Measurements from ENCODE around the gene ETHE1. TPM values are rescaled to one million over a fixed set of nuclear protein-coding genes. Genes with fewer than 3 reads are reported as not detected.

ETHE1 gene
- total RNA-seq, 1 donor from 2014 or later: 59.7 TPM

DNA sequence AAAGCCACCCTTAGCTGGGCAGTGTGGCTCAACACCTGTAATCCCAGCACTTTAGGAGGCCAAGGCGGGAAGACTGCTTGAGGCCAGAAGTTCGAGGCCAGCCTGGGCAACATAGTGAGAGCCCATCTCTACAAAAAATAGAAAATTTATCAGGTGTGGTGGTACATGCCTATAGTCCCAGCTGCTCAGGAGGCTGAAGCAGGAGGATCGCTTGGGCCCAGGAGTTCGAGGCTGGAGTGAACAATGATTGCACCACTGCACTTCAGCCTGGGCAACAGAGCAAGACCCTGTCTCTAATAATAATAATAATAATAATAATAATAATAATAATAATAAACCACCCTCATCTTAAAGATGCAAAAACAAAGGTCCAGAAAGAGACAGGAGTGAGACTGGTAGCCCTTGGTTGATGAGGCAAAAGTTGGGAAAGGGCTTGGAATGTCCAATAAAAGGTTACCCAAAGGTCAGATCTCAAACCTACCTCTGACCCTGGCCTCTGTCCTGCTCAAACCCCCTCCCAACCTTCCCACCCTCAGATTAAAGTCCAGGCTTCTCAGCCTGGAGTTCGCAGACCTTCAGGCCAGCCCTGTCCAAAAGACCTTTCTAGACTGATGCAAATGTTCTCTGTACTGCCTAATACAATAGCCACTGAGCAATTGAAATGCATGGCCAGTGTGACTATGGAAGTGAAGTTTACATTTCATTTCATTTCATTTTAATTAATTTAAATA lies 15.1 kb upstream of the ETHE1 start:
- H3K4me1 Mint-ChIP-seq: no peaks in the 10 kb centered on the region
- intact Hi-C loops (cut with micrococcal nuclease): no loop called here
- DNase-seq: no peak
- peaks cover 61% of the 10 kb centered on the region for H3K36me3 Mint-ChIP-seq (ENCODE audit: low read depth)
- peaks cover 4% of the 10 kb centered on the region for H3K9me3 Mint-ChIP-seq
- no peak overlapping the region for H3K4me3 Mint-ChIP-seq
- no peak overlapping the region for H3K27ac Mint-ChIP-seq
- H3K27me3 Mint-ChIP-seq: no peaks in the 10 kb centered on the region

DNA sequence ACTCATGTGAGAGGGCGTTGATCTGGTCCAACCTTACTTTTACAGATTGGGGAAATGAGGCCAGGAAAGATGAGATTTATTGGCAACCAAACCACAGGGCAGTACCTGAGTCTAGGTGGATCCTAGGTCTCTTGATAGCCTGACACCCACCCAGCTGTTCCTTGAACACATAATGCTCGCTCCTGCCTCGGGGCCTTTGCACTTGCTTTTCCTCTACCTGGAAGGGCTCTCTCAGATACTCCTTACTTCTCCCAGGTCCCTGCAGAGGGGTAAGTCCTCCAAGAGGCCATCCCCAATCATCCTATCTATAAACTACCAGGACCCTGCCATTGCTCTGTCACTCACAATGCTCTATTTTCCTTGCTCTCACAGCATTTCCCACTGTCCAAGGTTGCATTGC lies 13.4 kb upstream of the ETHE1 start:
- Mint-ChIP-seq H3K27ac (no peak overlapping the region), H3K27me3 (no peaks in the 10 kb centered on the region), H3K36me3 (ENCODE audit: low read depth) (peaks cover 62% of the 10 kb centered on the region), H3K9me3 (peaks cover 4% of the 10 kb centered on the region), H3K4me1 (peaks cover 2% of the 10 kb centered on the region), H3K4me3 (no peak overlapping the region)
- DNase-seq: no peak
- intact Hi-C loops (cut with micrococcal nuclease): no loop called here

DNA sequence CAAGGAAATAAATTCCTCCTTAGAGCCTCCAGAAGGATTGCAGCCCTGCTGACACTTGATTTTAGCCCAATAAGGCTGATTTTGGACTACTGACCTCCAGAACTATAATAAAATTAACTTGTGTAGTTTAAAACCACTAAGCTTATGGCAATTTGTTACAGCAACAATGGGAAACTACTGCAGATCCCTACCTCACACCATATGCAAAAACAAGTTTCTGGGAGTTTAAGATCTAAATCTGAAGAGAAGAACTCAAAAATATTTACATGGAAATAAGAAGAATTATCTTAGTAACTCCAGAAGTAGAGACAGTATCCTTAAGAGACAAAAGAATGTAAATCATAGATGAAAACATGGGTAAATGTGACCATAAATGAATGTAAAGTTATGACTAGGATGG lies 11.9 kb upstream of the ETHE1 start:
- no peak overlapping the region for H3K4me3 Mint-ChIP-seq
- peaks cover 4% of the 10 kb centered on the region for H3K9me3 Mint-ChIP-seq
- H3K4me1 Mint-ChIP-seq: peaks cover 6% of the 10 kb centered on the region
- intact Hi-C loops (cut with micrococcal nuclease): no loop called here
- H3K36me3 Mint-ChIP-seq (ENCODE audit: low read depth): peaks cover 53% of the 10 kb centered on the region
- no peak overlapping the region for H3K27ac Mint-ChIP-seq
- DNase-seq: no peak
- H3K27me3 Mint-ChIP-seq: no peaks in the 10 kb centered on the region

DNA sequence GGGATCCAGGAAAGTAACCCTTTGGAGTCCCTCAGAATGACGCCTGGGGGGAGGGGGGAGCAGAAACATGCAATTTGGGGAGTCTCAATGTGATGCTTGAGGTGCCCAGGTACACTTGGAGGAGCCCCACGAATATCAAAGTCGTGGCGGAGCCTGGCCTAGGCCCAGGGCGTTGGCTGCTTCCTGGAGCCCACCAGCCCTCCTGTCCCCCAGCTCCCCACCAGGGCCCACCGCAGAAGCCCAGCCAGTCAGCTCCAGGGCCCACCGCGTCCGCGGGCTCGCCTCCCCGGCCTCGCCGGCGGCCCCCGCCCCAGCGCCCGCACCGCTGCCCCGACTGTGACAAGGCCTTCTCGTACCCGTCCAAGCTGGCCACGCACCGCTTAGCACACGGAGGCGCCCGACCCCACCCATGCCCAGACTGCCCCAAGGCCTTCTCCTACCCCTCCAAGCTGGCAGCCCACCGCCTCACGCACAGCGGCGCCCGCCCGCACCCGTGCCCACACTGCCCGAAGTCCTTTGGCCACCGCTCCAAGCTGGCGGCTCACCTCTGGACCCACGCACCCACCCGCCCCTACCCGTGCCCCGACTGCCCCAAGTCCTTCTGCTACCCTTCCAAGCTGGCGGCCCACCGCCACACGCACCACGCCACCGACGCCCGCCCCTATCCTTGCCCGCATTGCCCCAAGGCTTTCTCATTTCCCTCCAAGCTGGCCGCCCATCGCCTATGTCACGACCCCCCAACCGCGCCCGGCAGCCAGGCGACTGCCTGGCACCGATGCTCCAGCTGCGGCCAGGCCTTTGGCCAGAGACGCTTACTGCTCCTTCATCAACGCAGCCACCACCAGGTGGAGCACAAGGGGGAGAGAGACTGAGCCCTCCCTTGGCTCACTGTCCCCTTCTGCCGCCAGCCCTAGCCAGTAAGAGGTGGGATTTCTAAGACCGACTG lies 8.1 kb upstream of the ETHE1 start:
- peak; percentile 71 for DNase-seq
- Mint-ChIP-seq H3K27me3 (no peaks in the 10 kb centered on the region), H3K36me3 (ENCODE audit: low read depth) (peaks cover 28% of the 10 kb centered on the region), H3K4me1 (peaks cover 18% of the 10 kb centered on the region), H3K9me3 (peaks cover 4% of the 10 kb centered on the region), H3K4me3 (peak overlapping the region; percentile 53), H3K27ac (peak overlapping the region; percentile 80)
- intact Hi-C loops (cut with micrococcal nuclease): loop anchor here (1.0 to 5.0 kb wide), 2 partner anchors 133 to 232 kb away; no protein-coding TSS in a partner anchor

DNA sequence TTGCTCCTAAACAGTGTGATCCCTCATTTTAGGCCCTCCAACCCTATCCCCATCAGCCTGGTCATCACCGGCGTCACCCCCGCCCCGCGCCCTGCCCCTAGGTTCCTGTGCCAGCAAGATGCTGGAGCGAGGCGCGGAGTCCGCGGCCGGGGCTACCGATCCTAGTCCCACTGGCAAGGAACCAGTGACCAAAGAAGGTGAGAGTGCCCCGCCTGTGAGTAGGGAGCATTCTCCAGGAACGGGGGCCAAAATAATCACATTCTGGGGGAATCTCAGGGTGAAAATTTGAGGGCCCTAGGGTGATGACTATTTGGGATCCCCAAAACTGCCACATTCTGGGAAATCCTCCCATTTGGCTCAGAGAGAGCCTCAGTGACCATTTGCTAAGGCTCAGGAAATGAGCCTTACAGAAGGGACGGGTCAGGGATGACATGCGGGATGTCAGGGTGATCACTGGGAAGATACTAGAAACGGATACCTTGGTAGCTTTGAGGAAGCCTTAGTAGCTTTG lies 7.4 kb upstream of the ETHE1 start:
- Mint-ChIP-seq H3K27me3 (no peaks in the 10 kb centered on the region), H3K27ac (peak overlapping the region; percentile 95), H3K4me1 (peaks cover 18% of the 10 kb centered on the region), H3K4me3 (peak overlapping the region; percentile 83), H3K36me3 (ENCODE audit: low read depth) (peaks cover 22% of the 10 kb centered on the region), H3K9me3 (peaks cover 4% of the 10 kb centered on the region)
- intact Hi-C loops (cut with micrococcal nuclease): loop anchor here (1.0 to 5.0 kb wide), 2 partner anchors 134 to 233 kb away; no protein-coding TSS in a partner anchor
- DNase-seq: no peak

DNA sequence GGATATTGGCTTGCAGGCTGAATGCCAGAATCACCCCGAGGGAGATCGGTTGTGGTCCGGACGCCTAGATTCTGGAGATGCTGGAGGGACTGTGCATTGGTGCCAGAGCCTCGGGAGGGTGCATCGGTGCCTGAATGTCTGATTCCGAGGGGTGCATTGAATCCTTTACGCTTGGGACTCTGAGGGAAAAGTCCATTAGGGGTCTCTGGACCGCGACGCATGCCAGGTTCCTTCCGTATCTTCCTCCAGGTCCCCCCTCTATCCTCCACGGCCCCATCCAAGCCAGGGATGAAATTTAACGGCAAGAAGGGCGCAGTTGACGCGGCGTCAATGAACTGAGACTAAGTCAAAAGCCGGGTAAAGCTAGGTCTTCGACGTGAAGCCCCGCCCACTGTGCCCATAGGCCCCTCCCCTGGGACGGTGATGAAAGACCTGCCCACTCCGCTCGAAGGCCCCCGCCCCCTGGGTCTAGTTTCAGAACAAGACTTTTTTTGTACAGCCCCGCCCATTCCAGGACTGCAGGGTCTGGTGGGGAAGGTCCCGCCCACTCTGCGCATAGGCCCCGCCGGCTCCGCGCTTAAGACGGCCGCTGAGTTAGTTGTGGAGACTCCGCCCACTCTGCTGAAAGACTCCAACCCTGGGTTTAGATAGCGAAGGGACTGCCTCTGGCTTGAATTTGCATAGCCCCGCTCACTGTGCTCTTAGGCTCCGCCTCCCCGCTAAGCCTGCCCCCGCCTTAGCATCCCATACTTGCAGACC lies 6.7 kb upstream of the ETHE1 start:
- peaks cover 16% of the 10 kb centered on the region for H3K36me3 Mint-ChIP-seq (ENCODE audit: low read depth)

DNA sequence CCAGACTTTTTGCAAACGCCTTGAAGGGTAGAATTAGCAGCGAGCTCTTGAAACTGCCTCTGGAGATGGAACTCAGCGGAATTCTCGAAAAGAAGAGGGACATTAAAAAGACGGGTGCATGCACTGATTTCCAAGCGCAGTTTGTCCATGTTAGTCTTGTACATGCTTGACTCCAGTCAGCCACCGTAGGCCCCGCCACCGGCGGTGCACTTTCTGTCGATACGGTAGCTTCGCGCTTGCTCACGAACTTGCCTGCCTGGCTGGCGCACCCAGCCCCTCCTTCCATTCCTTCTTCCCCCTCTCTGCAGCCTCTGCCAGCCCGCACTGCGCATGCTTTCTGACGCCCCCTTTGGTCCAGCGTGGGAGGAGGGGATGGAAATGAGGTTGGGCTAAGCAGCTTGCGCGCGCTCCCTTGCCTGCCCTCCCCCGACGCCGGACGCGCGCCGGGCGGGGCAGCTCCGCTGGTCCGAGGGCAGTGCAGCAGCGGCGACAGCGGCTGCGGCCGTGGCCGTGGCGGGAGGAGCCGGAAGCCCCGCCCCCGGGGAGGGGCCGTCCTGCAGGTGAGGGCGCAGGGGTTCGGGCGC lies 6.1 kb upstream of the ETHE1 start, which contains the start of gene ZNF575:
Gene ZNF575 (plus strand): TSS at position 227 of the 584 bp plus-strand sequence. CDS start 1,235 bp downstream, outside the sequence.
- H3K4me1 Mint-ChIP-seq: peaks cover 20% of the 10 kb centered on the region
- H3K27me3 Mint-ChIP-seq: no peaks in the 10 kb centered on the region
- H3K4me3 Mint-ChIP-seq: peak within 1 kb of the TSS; percentile 83
- peak; percentile 95 for DNase-seq
- peaks cover 10% of the 10 kb centered on the region for H3K36me3 Mint-ChIP-seq (ENCODE audit: low read depth)
- H3K27ac Mint-ChIP-seq: peak within 1 kb of the TSS; percentile 95
- no peaks in the 10 kb centered on the region for H3K9me3 Mint-ChIP-seq
- intact Hi-C loops (cut with micrococcal nuclease): loop anchor here (1.0 to 5.0 kb wide), 7 partner anchors 8 to 234 kb away; partner anchors contain the start of genes IRGQ, PHLDB3, PINLYP and SMG9

More for the DNA sequence above, 6.7 kb upstream of the ETHE1 start:
- Mint-ChIP-seq H3K9me3 (no peaks in the 10 kb centered on the region), H3K27ac (peak overlapping the region; percentile 95), H3K27me3 (no peaks in the 10 kb centered on the region), H3K4me1 (peaks cover 18% of the 10 kb centered on the region), H3K4me3 (peak overlapping the region; percentile 83)
- DNase-seq: peak; percentile 98
- intact Hi-C loops (cut with micrococcal nuclease): loop anchor here (1.0 to 5.0 kb wide), 8 partner anchors 8 to 234 kb away; partner anchors contain the start of genes IRGQ, PHLDB3, PINLYP and SMG9

DNA sequence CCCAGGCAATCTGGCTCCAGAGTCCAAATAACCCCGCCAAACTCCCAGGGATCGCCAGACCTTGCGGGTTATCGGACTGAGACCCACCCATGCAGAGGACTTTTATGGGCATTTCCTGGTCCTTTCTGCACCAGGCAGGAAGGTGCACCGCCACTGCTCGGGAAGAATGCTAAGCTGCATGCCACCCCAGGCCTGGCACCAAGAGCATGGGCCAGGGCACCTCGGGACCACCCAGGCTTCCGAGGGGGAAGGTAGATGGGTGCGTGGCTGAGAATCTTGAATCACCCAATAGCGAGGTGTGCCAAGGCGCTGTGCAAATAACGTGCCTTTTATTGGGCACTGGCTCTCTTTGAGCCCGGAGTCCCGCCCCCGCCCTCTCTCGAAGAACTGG lies 5.6 kb upstream of the ETHE1 start:
- peaks cover 23% of the 10 kb centered on the region for H3K4me1 Mint-ChIP-seq
- peak overlapping the region; percentile 83 for H3K27ac Mint-ChIP-seq
- DNase-seq: no peak
- peak overlapping the region; percentile 83 for H3K4me3 Mint-ChIP-seq
- peaks cover 8% of the 10 kb centered on the region for H3K36me3 Mint-ChIP-seq (ENCODE audit: low read depth)
- no peaks in the 10 kb centered on the region for H3K27me3 Mint-ChIP-seq
- intact Hi-C loops (cut with micrococcal nuclease): loop anchor here (2.0 to 5.0 kb wide), 5 partner anchors 28 to 235 kb away; partner anchors contain the start of genes IRGQ, PHLDB3, PINLYP and SMG9
- H3K9me3 Mint-ChIP-seq: no peaks in the 10 kb centered on the region

DNA sequence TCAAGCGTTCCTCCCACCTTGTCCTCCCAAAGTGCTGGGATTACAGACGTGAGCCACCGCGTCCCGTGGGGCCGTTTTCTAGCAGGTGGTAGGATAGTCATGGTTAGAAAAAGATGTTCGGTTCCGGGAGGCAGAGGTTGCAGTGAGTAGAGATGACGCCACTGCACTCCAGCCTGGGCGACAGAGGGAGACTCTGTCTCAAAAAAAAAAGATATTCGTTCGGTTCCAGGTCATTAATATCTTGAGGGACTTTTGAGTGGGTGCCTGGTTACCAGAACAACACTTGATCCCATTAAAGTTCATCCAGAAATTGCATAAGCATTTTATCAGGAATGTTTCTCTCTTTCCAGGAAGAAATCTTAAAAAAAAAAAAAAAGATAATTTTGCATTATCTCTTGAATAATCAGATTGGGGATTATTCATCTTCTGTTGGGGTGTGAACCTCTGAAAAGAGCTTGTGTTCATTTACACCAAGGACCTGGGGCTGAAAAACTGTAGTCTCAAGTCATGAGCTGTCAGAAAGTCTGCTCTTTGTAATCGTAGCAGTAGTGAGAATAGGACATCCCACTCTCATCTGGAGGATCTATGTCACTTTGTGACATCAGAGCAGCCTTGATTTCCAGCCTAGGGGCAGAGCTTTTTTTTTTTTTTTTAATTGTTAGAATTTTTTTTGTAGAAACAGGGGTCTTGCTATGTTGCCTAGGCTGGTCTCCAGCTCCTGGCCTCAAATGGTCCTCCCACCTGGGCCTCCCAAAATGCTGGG lies 1.0 kb upstream of the ETHE1 start:
- Mint-ChIP-seq H3K4me1 (peaks cover 30% of the 10 kb centered on the region), H3K27me3 (no peaks in the 10 kb centered on the region), H3K36me3 (ENCODE audit: low read depth) (peaks cover 5% of the 10 kb centered on the region), H3K27ac (peak overlapping the region; percentile 34), H3K4me3 (peak overlapping the region; percentile 21), H3K9me3 (no peaks in the 10 kb centered on the region)
- intact Hi-C loops (cut with micrococcal nuclease): loop anchor here (1.0 to 5.0 kb wide), 3 partner anchors 68 to 1879 kb away; partner anchors contain the start of genes IRGQ, KCNN4, POLR1G and PPP1R13L
- DNase-seq: no peak

DNA sequence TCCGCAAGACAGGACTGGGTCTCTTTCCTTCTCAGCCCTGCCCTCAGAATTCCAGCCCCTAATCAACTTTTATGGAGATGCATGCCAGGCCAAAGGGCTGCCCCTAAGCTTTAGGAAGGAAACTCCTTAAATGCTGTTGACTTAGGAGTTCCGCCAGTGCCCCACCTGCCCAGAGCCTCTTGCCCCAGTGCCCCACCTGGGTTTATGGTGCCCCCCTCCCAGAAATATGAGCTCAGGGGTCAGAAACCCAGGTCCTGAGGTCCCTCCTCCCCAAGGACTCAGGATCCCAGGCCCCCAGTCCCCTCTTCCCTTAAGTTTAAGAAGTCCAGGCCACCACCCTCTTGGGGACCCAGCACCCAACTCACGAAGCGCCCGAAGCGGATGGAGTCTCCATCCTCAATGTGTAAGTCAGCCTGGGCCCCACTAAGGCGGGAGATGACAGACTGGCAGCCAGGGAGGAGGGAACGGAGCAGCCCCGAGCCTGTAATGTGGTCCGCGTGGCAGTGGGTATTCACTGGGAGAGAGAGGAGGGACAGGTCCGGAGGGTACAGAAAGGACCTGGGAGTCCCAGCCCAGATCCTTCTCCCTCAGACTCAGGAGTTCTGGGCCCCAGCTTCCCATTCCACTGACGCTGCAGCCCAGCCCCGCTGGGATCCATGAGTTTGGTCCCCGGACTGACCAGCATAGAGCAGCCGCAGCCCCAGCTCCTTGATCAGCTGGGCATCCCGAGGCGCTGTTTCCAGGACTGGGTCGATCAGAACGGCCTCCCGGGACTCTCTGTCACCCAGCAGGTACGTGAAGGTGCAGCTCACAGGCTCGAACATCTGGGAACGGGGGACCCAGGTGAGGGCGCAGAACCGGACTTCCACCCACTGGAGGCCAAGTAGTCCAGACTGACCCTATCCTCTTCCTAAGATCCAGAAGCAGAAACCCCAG lies 897 bp downstream of the ETHE1 start:
- Mint-ChIP-seq H3K27me3 (no peaks in the 10 kb centered on the region), H3K4me1 (peaks cover 26% of the 10 kb centered on the region), H3K9me3 (no peaks in the 10 kb centered on the region), H3K36me3 (ENCODE audit: low read depth) (peaks cover 11% of the 10 kb centered on the region), H3K4me3 (peak overlapping the region; percentile 84), H3K27ac (peak overlapping the region; percentile 97)
- intact Hi-C loops (cut with micrococcal nuclease): loop anchor here (1.0 to 5.0 kb wide), 3 partner anchors 7 to 1881 kb away; partner anchors contain the start of genes KCNN4, POLR1G, PPP1R13L and ZNF575
- DNase-seq: peak; percentile 80
